ENCODE measurements around the gene POLR2H.

The POLR2H gene

DNA sequence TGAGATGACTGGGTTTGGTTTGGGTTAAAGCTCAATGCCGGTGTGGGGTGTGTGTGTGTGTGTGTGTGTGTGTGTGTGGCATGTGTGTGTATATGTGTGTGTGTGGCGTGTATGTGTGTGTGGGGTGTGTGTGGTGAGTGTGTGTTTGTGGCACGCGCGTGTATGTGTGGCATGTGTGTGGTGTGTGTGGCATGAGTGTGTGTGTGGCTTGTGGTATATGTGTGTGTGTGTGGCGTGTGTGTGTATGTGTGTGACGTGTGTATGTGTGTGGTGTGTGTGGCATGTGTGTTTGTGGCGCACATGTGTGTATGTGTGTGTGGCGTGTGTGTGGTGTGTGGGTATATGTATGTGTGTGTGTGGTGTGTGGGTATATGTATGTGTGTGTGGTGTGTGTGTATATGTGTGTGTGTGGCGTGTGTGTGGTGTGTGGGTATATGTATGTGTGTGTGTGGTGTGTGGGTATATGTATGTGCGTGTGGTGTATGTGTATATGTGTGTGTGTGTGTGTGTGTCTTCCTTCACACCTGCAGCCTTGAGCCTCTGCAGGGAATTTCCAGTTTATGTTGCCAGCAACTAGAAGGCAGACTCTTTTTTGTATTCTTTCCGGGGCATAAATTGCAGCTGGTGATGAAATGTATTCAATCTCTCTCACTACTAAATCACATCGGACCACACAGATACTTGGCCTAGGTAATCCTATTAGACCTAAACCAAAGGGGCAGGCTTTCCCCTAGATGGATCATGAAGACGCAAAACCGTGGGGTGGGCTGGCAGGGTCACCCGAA, 53.1 kb downstream of the POLR2H start:
- no peak overlapping the region for H3K4me3 ChIP-seq (ENCODE audit: control insufficient read depth, low read depth, low read length)
- no peak for DNase-seq (ENCODE audit: low read depth)
- TF ChIP-seq, protein P1, sequence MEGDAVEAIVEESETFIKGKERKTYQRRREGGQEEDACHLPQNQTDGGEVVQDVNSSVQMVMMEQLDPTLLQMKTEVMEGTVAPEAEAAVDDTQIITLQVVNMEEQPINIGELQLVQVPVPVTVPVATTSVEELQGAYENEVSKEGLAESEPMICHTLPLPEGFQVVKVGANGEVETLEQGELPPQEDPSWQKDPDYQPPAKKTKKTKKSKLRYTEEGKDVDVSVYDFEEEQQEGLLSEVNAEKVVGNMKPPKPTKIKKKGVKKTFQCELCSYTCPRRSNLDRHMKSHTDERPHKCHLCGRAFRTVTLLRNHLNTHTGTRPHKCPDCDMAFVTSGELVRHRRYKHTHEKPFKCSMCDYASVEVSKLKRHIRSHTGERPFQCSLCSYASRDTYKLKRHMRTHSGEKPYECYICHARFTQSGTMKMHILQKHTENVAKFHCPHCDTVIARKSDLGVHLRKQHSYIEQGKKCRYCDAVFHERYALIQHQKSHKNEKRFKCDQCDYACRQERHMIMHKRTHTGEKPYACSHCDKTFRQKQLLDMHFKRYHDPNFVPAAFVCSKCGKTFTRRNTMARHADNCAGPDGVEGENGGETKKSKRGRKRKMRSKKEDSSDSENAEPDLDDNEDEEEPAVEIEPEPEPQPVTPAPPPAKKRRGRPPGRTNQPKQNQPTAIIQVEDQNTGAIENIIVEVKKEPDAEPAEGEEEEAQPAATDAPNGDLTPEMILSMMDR (conservative IDR thresholded peaks at IDR 0.05; ENCODE audit: control insufficient read depth, insufficient read depth, low read depth, low read length), result no peak

DNA sequence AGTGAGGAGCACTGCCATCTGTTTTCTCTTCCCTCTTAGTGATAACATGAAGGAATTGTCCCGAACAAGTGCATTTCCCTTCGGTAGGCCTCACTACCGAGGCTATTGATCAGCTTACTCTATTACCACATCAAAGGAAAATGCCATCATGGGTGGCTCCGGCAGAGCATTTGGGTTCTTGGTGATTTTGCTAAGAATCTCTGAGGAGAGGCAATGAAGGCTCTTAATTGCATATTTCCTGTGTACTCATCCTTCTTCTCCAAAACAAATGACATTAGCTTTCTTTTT, 53.6 kb downstream of the POLR2H start:
- H3K4me3 ChIP-seq (ENCODE audit: control insufficient read depth, low read depth, low read length), result no peak overlapping the region
- TF ChIP-seq, protein P1 (conservative IDR thresholded peaks at IDR 0.05; ENCODE audit: control insufficient read depth, insufficient read depth, low read depth, low read length), result no peak
- no peak for DNase-seq (ENCODE audit: low read depth)

DNA sequence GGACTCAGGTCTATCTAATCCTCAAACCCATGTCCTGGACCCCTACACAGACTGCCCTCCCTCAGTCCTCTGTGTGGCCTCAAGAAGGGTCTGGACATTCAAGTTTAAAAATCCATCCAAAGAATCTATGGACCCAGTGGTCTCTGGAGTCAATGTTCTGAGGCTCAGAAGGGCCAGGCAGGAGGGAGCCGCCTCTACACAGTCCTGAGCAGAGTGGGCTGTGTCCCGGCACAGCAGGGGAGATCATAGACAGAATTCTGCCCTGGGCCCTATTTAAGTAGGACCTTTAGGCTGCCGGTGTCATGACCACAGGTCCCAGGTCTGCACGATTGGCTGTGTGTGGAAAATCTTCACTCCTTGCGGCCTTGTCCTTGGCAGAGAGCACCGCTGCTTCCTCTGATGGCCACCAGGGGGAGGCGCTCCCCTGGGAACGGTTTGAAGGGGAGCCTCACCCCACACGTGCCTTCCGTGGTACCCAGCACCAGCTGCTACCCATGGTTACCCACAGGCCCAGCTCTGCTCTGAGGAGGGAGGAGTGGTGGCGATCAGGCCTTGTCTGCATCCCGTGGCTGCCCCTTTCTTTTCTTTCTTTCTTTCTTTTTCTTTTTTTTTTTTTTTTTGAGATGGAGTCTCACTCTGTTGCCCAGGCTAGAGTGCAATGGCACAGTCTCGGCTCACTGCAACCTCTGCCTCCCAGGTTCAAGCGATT, 56.3 kb downstream of the POLR2H start:
- TF ChIP-seq, protein P1 (conservative IDR thresholded peaks at IDR 0.05; ENCODE audit: control insufficient read depth, insufficient read depth, low read depth, low read length), result peak; percentile 94
- DNase-seq (ENCODE audit: low read depth), result peak; percentile 63
- no peak overlapping the region for H3K4me3 ChIP-seq (ENCODE audit: control insufficient read depth, low read depth, low read length)
